HCT116 (cell line): Measurements from ENCODE around the gene TPRG1. TPM values are rescaled to one million over a fixed set of nuclear protein-coding genes. Genes with fewer than 3 reads are reported as not detected.

Experiments used
- ATAC-seq: fragments of 200-7000 bp; cut with Tn5 transposase; 2 replicates; pipeline ENCODE4 v1.9.1; 2020; ENCODE audit warnings: mild to moderate bottlenecking, moderate library complexity
- BruUV-seq: library from RNA; stranded (reverse); fragments of 400-500 nt; replicated peaks from 2 replicates; lab custom pipeline; 2021; lab: Mats Ljungman, UMichigan
- CTCF ChIA-PET: fragments of 300-600 bp; sonication (Branson Sonifier 250); formaldehyde crosslinking; loops from one replicate; lab custom pipeline; 2021; ENCODE audit warnings: antibody characterized with exemption; lab: Charles Lee
- POLR2A ChIA-PET: fragments of 300-600, 350-600 bp; sonication (Branson Sonifier 250); formaldehyde crosslinking; loops from one replicate; lab custom pipeline; 2021; ENCODE audit warnings: antibody characterized with exemption; lab: Charles Lee
- RAD21 ChIA-PET, 2 experiments: fragments of 300-600 bp; sonication (Branson Sonifier 250); formaldehyde crosslinking; loops; one replicate each; lab custom pipeline; 2023; ENCODE audit warnings: low total read pairs in 2 of 2; ENCODE audit not compliant: uncharacterized antibody in 2 of 2, unreplicated experiment in 2 of 2, low non-redundant PET in 1 of 2; lab: Charles Lee
- DNase-seq: peaks from one replicate; pipeline ENCODE4 v3.0.0-alpha.2; 2010; ENCODE audit warnings: low read depth, low spot score
- H2AFZ ChIP-seq: fragments of 200-600 bp; shearing (Covaris generic), sonication (generic); 2 replicates; pipeline ENCODE4 v1.6.1; 2017; ENCODE audit warnings: low read depth, mixed run types, mixed read lengths, antibody characterized with exemption, low read length; ENCODE audit not compliant: poor library complexity, severe bottlenecking
- H3K27ac ChIP-seq: 2 replicates; pipeline ENCODE4 v1.5.1; 2012; ENCODE audit warnings: low read depth, low read length
- H3K27me3 ChIP-seq: fragments of 200-600 bp; sonication (generic); 2 replicates; pipeline ENCODE4 v1.6.1; 2016; ENCODE audit warnings: mixed run types, low read length, mixed read lengths; ENCODE audit not compliant: insufficient read depth
- H3K36me3 ChIP-seq, 2 experiments: fragments of 200-500 bp in 1 of 2; fragments of 200-600 bp in 1 of 2; sonication (Bioruptor generic) in 1 of 2; sonication (generic) in 1 of 2; 2 replicates each; pipeline versions ENCODE4 v1.5.1 to v1.6.1; 2014 to 2016; ENCODE audit warnings: low read length in 2 of 2, inconsistent platforms in 1 of 2, mixed read lengths in 1 of 2, mixed run types in 1 of 2; ENCODE audit not compliant: insufficient read depth in 2 of 2, control insufficient read depth in 1 of 2
- H3K4me1 ChIP-seq, 2 experiments: fragments of 200-600 bp in 1 of 2; sonication (generic) in 1 of 2; 2 replicates each; pipeline versions ENCODE4 v1.5.1 to v1.6.1; 2012 to 2017; ENCODE audit warnings: low read length in 2 of 2, inconsistent platforms in 1 of 2, mild to moderate bottlenecking in 1 of 2, mixed read lengths in 1 of 2, mixed run types in 1 of 2, moderate library complexity in 1 of 2; ENCODE audit not compliant: insufficient read depth in 2 of 2, control insufficient read depth in 1 of 2
- H3K4me2 ChIP-seq: fragments of 200-600 bp; sonication (generic); 2 replicates; pipeline ENCODE4 v1.6.1; 2017; ENCODE audit warnings: mixed run types, low read length, mixed read lengths
- H3K4me3 ChIP-seq, 2 experiments: fragments of 200-600 bp in 1 of 2; sonication (generic) in 1 of 2; replicated peaks in 1 of 2; 2 replicates each; pipeline ENCODE4 v1.5.1; 2011 to 2016; ENCODE audit warnings: low read length in 2 of 2, control low read depth in 1 of 2, low read depth in 1 of 2, mild to moderate bottlenecking in 1 of 2, mixed read lengths in 1 of 2, mixed run types in 1 of 2
- H3K79me2 ChIP-seq: fragments of 200-600 bp; sonication (generic); 2 replicates; pipeline ENCODE4 v1.6.1; 2017; ENCODE audit warnings: mild to moderate bottlenecking, mixed run types, low read length, moderate library complexity, mixed read lengths; ENCODE audit not compliant: insufficient read depth
- H3K9ac ChIP-seq: fragments of 200-600 bp; sonication (generic); 2 replicates; pipeline ENCODE4 v1.6.1; 2016; ENCODE audit warnings: low read length, mixed read lengths
- H3K9me2 ChIP-seq: fragments of 200-600 bp; sonication (generic), shearing (Covaris generic); 2 replicates; pipeline ENCODE4 v1.6.1; 2017; ENCODE audit warnings: mixed run types, mild to moderate bottlenecking, moderate library complexity; ENCODE audit not compliant: insufficient read depth
- H3K9me3 ChIP-seq, 2 experiments: fragments of 200-500 bp in 1 of 2; fragments of 200-600 bp in 1 of 2; sonication (Bioruptor generic) in 1 of 2; sonication (generic) in 1 of 2; 2 replicates each; pipeline ENCODE4 v1.6.1; 2014 to 2017; ENCODE audit warnings: low read length in 2 of 2, mixed read lengths in 2 of 2, inconsistent platforms in 1 of 2, low read depth in 1 of 2, mild to moderate bottlenecking in 1 of 2, mixed run types in 1 of 2, moderate library complexity in 1 of 2; ENCODE audit not compliant: control insufficient read depth in 1 of 2, insufficient read depth in 1 of 2
- H4K20me1 ChIP-seq: fragments of 200-600 bp; sonication (generic), shearing (Covaris generic); 2 replicates; pipeline ENCODE4 v1.6.1; 2017; ENCODE audit warnings: mixed run types, mild to moderate bottlenecking, moderate library complexity; ENCODE audit not compliant: insufficient read depth
- ATF3 ChIP-seq: IDR thresholded peaks from 2 replicates; pipeline ENCODE4 v1.6.1; 2012
- CBX3 ChIP-seq: IDR thresholded peaks from 2 replicates; pipeline ENCODE4 v1.6.1; 2012; ENCODE audit warnings: low read depth
- CEBPB ChIP-seq: IDR thresholded peaks from 2 replicates; pipeline ENCODE4 v1.6.1; 2012; ENCODE audit warnings: low read depth
- EGR1 ChIP-seq: IDR thresholded peaks from 2 replicates; pipeline ENCODE4 v1.6.1; 2012; ENCODE audit warnings: low read depth
- ELF1 ChIP-seq: IDR thresholded peaks from 2 replicates; pipeline ENCODE4 v1.6.1; 2012; ENCODE audit warnings: low read depth, borderline replicate concordance
- EZH2 ChIP-seq: fragments of 200-600 bp; sonication (generic); IDR thresholded peaks from 2 replicates; pipeline ENCODE4 v1.6.1; 2017; ENCODE audit warnings: antibody characterized with exemption, mixed run types
- EZH2phosphoT487 ChIP-seq: fragments of 200-600 bp; IDR thresholded peaks from 2 replicates; pipeline ENCODE4 v1.6.1; 2018; ENCODE audit warnings: antibody characterized with exemption, borderline replicate concordance
- FOSL1 ChIP-seq: IDR thresholded peaks from 2 replicates; pipeline ENCODE4 v1.6.1; 2012; ENCODE audit warnings: low read depth
- JUND ChIP-seq: IDR thresholded peaks from 2 replicates; pipeline ENCODE4 v1.6.1; 2012
- POLR2A ChIP-seq: IDR thresholded peaks from 2 replicates; pipeline ENCODE4 v1.7.0; 2011; ENCODE audit warnings: borderline replicate concordance; ENCODE audit not compliant: insufficient read depth, insufficient read length; ENCODE audit errors: extremely low read depth
- RAD21 ChIP-seq: IDR thresholded peaks from 2 replicates; pipeline ENCODE4 v1.6.1; 2012; ENCODE audit warnings: low read depth, mild to moderate bottlenecking
- REST ChIP-seq: IDR thresholded peaks from 2 replicates; pipeline ENCODE4 v1.6.1; 2012; ENCODE audit warnings: low read depth
- SIN3A ChIP-seq: IDR thresholded peaks from 2 replicates; pipeline ENCODE4 v1.6.1; 2012; ENCODE audit warnings: low read depth
- SRF ChIP-seq: IDR thresholded peaks from 2 replicates; pipeline ENCODE4 v1.6.1; 2012; ENCODE audit warnings: low read depth
- TCF7L2 ChIP-seq: IDR thresholded peaks from 2 replicates; pipeline ENCODE4 v1.7.0; 2011; ENCODE audit warnings: borderline replicate concordance, inconsistent platforms; ENCODE audit not compliant: insufficient read depth, insufficient read length; ENCODE audit errors: extremely low read depth
- ZBTB33 ChIP-seq: IDR thresholded peaks from 2 replicates; pipeline ENCODE4 v1.6.1; 2011; ENCODE audit warnings: mild to moderate bottlenecking, low read length, moderate library complexity; ENCODE audit not compliant: insufficient replicate concordance; ENCODE audit errors: extremely low read depth
- ZFX ChIP-seq: fragments of 450-650 bp; IDR thresholded peaks from 2 replicates; pipeline ENCODE4 v1.6.1; 2017
- intact Hi-C: fragments of 100-400 bp; cut with micrococcal nuclease; formaldehyde crosslinking; loops from 2 replicates; pipeline ENCODE4 v1.10.0; 2022
- total RNA-seq: library from RNA; stranded (reverse); gene quantifications from one replicate; pipeline ENCODE4 v1.2.1, GENCODE V29; 2021; ENCODE audit not compliant: unreplicated experiment

TPRG1 gene
- total RNA-seq, 1 experiment from 2014 or later = 2.8 TPM

GRCh38 chr3:189138901-189139610 is 32.7 kb upstream of the TPRG1 start (continued):
- TF ChIP-seq REST (no peak), ZFX (no peak)

- RAD21 ChIA-PET = no interaction called here
- Histone ChIP-seq H3K9ac (no peak overlapping the region), H3K79me2 (no peaks in the 10 kb centered on the region), H3K27me3 (no peaks in the 10 kb centered on the region), H3K4me3 (no peak overlapping the region), H3K9me3 (no peaks in the 10 kb centered on the region), H4K20me1 (no peaks in the 10 kb centered on the region), H3K36me3 (no peaks in the 10 kb centered on the region), H3K4me2 (no peak overlapping the region), H3K4me1 (0 out of 4 replicates have a peak, but pooled peaks cover 0 to 3% of the 10 kb centered on the region in 2 experiments), H3K9me2 (no peaks in the 10 kb centered on the region), H3K27ac (no peak overlapping the region), H2AFZ (no peak overlapping the region)
- DNase-seq = no peak
- CTCF ChIA-PET = no interaction called here
- BruUV-seq = no TSS peak
- no peak for ATAC-seq
- intact Hi-C loops = no loop called here
- POLR2A ChIA-PET = no interaction called here
- no peak for TF ChIP-seq TCF7L2
- TF ChIP-seq ZFX = no peak
- TF ChIP-seq EZH2phosphoT487 = no peak
- TF ChIP-seq ATF3 = no peak
- no peak for TF ChIP-seq EZH2
- no peak for TF ChIP-seq ELF1
- no peak for TF ChIP-seq REST
- no peak for TF ChIP-seq SIN3A
- no peak for TF ChIP-seq EGR1
- TF ChIP-seq FOSL1 = no peak
- no peak for TF ChIP-seq RAD21
- TF ChIP-seq POLR2A = no peak
- no peak for TF ChIP-seq SRF
- no peak for TF ChIP-seq JUND
- TF ChIP-seq CEBPB = no peak
- no peak for TF ChIP-seq ZBTB33
- no peak for TF ChIP-seq CBX3
These were observed 32.2 kb upstream of the TPRG1 start for GRCh38 chr3:189139611-189139940.
